ENCODE data around the gene FAM120AOS. TPM values are rescaled to one million over a fixed set of nuclear protein-coding genes. Genes with fewer than 3 reads are reported as not detected.

Gene FAM120AOS
- total RNA-seq, 1 experiment from 2014 or later, result 31.2 TPM

- Histone ChIP-seq H3K4me1 (ENCODE audit: control insufficient read depth in 1 of 2, insufficient read depth in 2 of 2, low read length in 2 of 2) (no peaks in the 10 kb centered on the region), H4K20me1 (ENCODE audit: insufficient read depth) (no peaks in the 10 kb centered on the region), H3K4me3 (replicated peaks in 1 of 2; ENCODE audit: low read depth in 1 of 2, low read length in 2 of 2) (no peak overlapping the region), H3K36me3 (ENCODE audit: control insufficient read depth in 1 of 2, insufficient read depth in 2 of 2, low read length in 2 of 2) (no peaks in the 10 kb centered on the region), H3K27me3 (ENCODE audit: insufficient read depth, low read length) (no peaks in the 10 kb centered on the region), H3K9me3 (ENCODE audit: control insufficient read depth in 1 of 2, insufficient read depth in 1 of 2, low read depth in 1 of 2, low read length in 2 of 2) (no peaks in the 10 kb centered on the region), H3K79me2 (ENCODE audit: insufficient read depth, low read length) (no peaks in the 10 kb centered on the region), H3K9me2 (ENCODE audit: insufficient read depth) (no peaks in the 10 kb centered on the region), H3K27ac (ENCODE audit: low read depth, low read length) (no peak overlapping the region), H3K4me2 (ENCODE audit: low read length) (no peak overlapping the region), H3K9ac (ENCODE audit: low read length) (no peak overlapping the region), H2AFZ (ENCODE audit: low read depth, low read length, poor library complexity, severe bottlenecking) (no peak overlapping the region)
- intact Hi-C loops (cut with micrococcal nuclease), result no loop called here
- no peak for TF ChIP-seq ZNF274 (IDR thresholded peaks at IDR 0.05; ENCODE audit: low read depth, low read length)
- no peak for TF ChIP-seq RAD21 (IDR thresholded peaks at IDR 0.05; ENCODE audit: low read depth)
- TF ChIP-seq FOSL1 (IDR thresholded peaks at IDR 0.05; ENCODE audit: low read depth), result no peak
- TF ChIP-seq POLR2A (IDR thresholded peaks at IDR 0.05; ENCODE audit: borderline replicate concordance, extremely low read depth, insufficient read depth, insufficient read length), result no peak
- TF ChIP-seq EGR1 (IDR thresholded peaks at IDR 0.05; ENCODE audit: low read depth), result no peak
- no peak for TF ChIP-seq POLR2AphosphoS5 (IDR thresholded peaks at IDR 0.05; ENCODE audit: low read depth, low read length)
- no peak for TF ChIP-seq SP1 (IDR thresholded peaks at IDR 0.05; ENCODE audit: low read depth)
- TF ChIP-seq SRF (IDR thresholded peaks at IDR 0.05; ENCODE audit: low read depth), result no peak
- TF ChIP-seq EZH2phosphoT487 (IDR thresholded peaks at IDR 0.05; ENCODE audit: borderline replicate concordance), result no peak
- TF ChIP-seq SIN3A (IDR thresholded peaks at IDR 0.05; ENCODE audit: low read depth), result no peak
- no peak for TF ChIP-seq JUND (IDR thresholded peaks at IDR 0.05)
- no peak for TF ChIP-seq REST (IDR thresholded peaks at IDR 0.05; ENCODE audit: low read depth)
- CTCF ChIA-PET, result no interaction called here
- ATAC-seq (no peak), DNase-seq (ENCODE audit: low read depth, low spot score) (no peak)
- no TSS peak for BruUV-seq (replicated peaks)
- POLR2A ChIA-PET, result no interaction called here
- RAD21 ChIA-PET (ENCODE audit: low non-redundant PET in 1 of 2, low total read pairs in 2 of 2, uncharacterized antibody in 2 of 2, unreplicated experiment in 2 of 2), result no interaction called here
Observed at GRCh38 chr9:93435386-93435785, 18.0 kb downstream of the FAM120AOS start.

All from HCT116 (cell line).